Mesenchymal stem cell (in vitro differentiated cells and primary cell): Measurements from ENCODE around the gene ARHGAP31.

Experiments
- DNase-seq: peaks from one replicate; pipeline ENCODE4 v3.0.0-alpha.2; 2013
- H2AFZ ChIP-seq: one replicate; pipeline ENCODE4 v1.6.1; 2013; ENCODE audit warnings: low read depth, mild to moderate bottlenecking, control low read depth, inconsistent platforms, low read length, moderate library complexity
- H2AK5ac ChIP-seq: 2 replicates; pipeline ENCODE4 v1.6.1; 2013; ENCODE audit warnings: low read length, moderate library complexity, mild to moderate bottlenecking, inconsistent platforms; ENCODE audit not compliant: severe bottlenecking
- H2BK120ac ChIP-seq: one replicate; pipeline ENCODE4 v1.6.1; 2013; ENCODE audit warnings: low read depth, mild to moderate bottlenecking, inconsistent platforms, low read length, moderate library complexity
- H2BK12ac ChIP-seq, 2 experiments: one replicate each; pipeline ENCODE4 v1.6.1; 2013; ENCODE audit warnings: inconsistent platforms in 2 of 2, low read length in 2 of 2, mild to moderate bottlenecking in 2 of 2, moderate library complexity in 2 of 2, control low read depth in 1 of 2
- H2BK15ac ChIP-seq: one replicate; pipeline ENCODE4 v1.6.1; 2013; ENCODE audit warnings: mild to moderate bottlenecking, low read depth, inconsistent platforms; ENCODE audit not compliant: poor library complexity, severe bottlenecking
- H2BK5ac ChIP-seq: 2 replicates; pipeline ENCODE4 v1.6.1; 2013; ENCODE audit warnings: low read depth, mild to moderate bottlenecking, low read length, control low read depth, inconsistent platforms; ENCODE audit not compliant: poor library complexity, severe bottlenecking
- H3K14ac ChIP-seq, 2 experiments: one replicate each; pipeline ENCODE4 v1.6.1; 2013; ENCODE audit warnings: inconsistent platforms in 2 of 2, low read length in 2 of 2, control low read depth in 1 of 2, mild to moderate bottlenecking in 1 of 2, moderate library complexity in 1 of 2
- H3K18ac ChIP-seq, 2 experiments: one replicate each; pipeline ENCODE4 v1.6.1; 2013; ENCODE audit warnings: inconsistent platforms in 2 of 2, low read length in 2 of 2, control low read depth in 1 of 2, low read depth in 1 of 2, mild to moderate bottlenecking in 1 of 2
- H3K23ac ChIP-seq, 2 experiments: one replicate each; pipeline ENCODE4 v1.6.1; 2013; ENCODE audit warnings: inconsistent platforms in 2 of 2, low read length in 2 of 2, mild to moderate bottlenecking in 2 of 2, moderate library complexity in 2 of 2, control low read depth in 1 of 2
- H3K27ac ChIP-seq: 2 replicates; pipeline ENCODE4 v1.5.1; 2013; ENCODE audit warnings: mild to moderate bottlenecking, moderate library complexity, low read length, control low read depth, inconsistent platforms; ENCODE audit not compliant: poor library complexity, severe bottlenecking
- H3K27me3 ChIP-seq, 2 experiments: 2 replicates each; pipeline versions ENCODE4 v1.6.1 to v1.7.0; 2013; ENCODE audit warnings: low read length in 2 of 2, mild to moderate bottlenecking in 2 of 2, moderate library complexity in 2 of 2, control low read depth in 1 of 2, inconsistent platforms in 1 of 2; ENCODE audit not compliant: control insufficient read depth in 1 of 2, insufficient read depth in 1 of 2
- H3K36me3 ChIP-seq, 2 experiments: 2 replicates each; pipeline versions ENCODE4 v1.6.1 to v1.7.0; 2013; ENCODE audit warnings: low read length in 2 of 2, control low read depth in 1 of 2, inconsistent platforms in 1 of 2, low read depth in 1 of 2, mild to moderate bottlenecking in 1 of 2; ENCODE audit not compliant: insufficient read depth in 2 of 2, control insufficient read depth in 1 of 2
- H3K4ac ChIP-seq, 2 experiments: one replicate each; pipeline ENCODE4 v1.6.1; 2013; ENCODE audit warnings: inconsistent platforms in 2 of 2, low read length in 2 of 2, mild to moderate bottlenecking in 2 of 2, moderate library complexity in 2 of 2, control low read depth in 1 of 2, low read depth in 1 of 2
- H3K4me1 ChIP-seq: 2 replicates; pipeline ENCODE4 v1.6.1; 2013; ENCODE audit warnings: low read depth, low read length, control low read depth; ENCODE audit not compliant: control insufficient read depth, insufficient read depth
- H3K4me2 ChIP-seq: 2 replicates; pipeline ENCODE4 v1.6.1; 2013; ENCODE audit warnings: low read length, mild to moderate bottlenecking, inconsistent platforms; ENCODE audit not compliant: poor library complexity, severe bottlenecking
- H3K4me3 ChIP-seq, 2 experiments: 2 replicates each; pipeline versions ENCODE4 v1.5.1 to v1.7.0; 2013; ENCODE audit warnings: low read length in 2 of 2, mild to moderate bottlenecking in 2 of 2, control low read depth in 1 of 2, low read depth in 1 of 2; ENCODE audit not compliant: insufficient read depth in 1 of 2
- H3K79me1 ChIP-seq: replicated peaks from 2 replicates; pipeline ENCODE4 v1.6.1; 2013; ENCODE audit warnings: mild to moderate bottlenecking, control low read depth, low read length, inconsistent platforms; ENCODE audit not compliant: poor library complexity, severe bottlenecking
- H3K9ac ChIP-seq: 2 replicates; pipeline ENCODE4 v1.7.0; 2013; ENCODE audit warnings: mild to moderate bottlenecking, low read length, moderate library complexity
- H3K9me3 ChIP-seq: 2 replicates; pipeline ENCODE4 v1.7.0; 2013; ENCODE audit warnings: mild to moderate bottlenecking, low read length; ENCODE audit not compliant: control insufficient read depth
- H4K8ac ChIP-seq: one replicate; pipeline ENCODE4 v1.6.1; 2013; ENCODE audit warnings: inconsistent platforms, mild to moderate bottlenecking, low read length, moderate library complexity
- H4K91ac ChIP-seq: one replicate; pipeline ENCODE4 v1.6.1; 2013; ENCODE audit warnings: mild to moderate bottlenecking, low read length, inconsistent platforms
- WGBS: methylation state at CpG from one replicate; pipeline ENCODE4 v1.1.7; 2013; ENCODE audit warnings: mixed read lengths; 5-methylcytosine and 5-hydroxymethylcytosine counted together

Gene ARHGAP31

GRCh38 chr3:119291062-119291700 lies 3.0 kb upstream of the ARHGAP31 start:
- Histone ChIP-seq H3K79me1 (no peaks in the 10 kb centered on the region), H3K36me3 (no peaks in the 10 kb centered on the region), H2BK5ac (no peak overlapping the region), H3K9me3 (peaks cover 23% of the 10 kb centered on the region), H4K91ac (no peak overlapping the region), H3K4ac (no peak overlapping the region), H3K9ac (no peak overlapping the region), H2AK5ac (no peak overlapping the region), H2BK120ac (no peak overlapping the region), H3K27ac (no peak overlapping the region), H3K4me2 (no peak overlapping the region), H4K8ac (no peak overlapping the region), H3K27me3 (no peaks in the 10 kb centered on the region), H3K4me1 (peaks cover 2% of the 10 kb centered on the region), H3K18ac (no peak overlapping the region), H2BK15ac (no peak overlapping the region), H3K14ac (no peak overlapping the region), H2BK12ac (no peak overlapping the region), H2AFZ (no peak overlapping the region), H3K23ac (no peak overlapping the region), H3K4me3 (no peak overlapping the region)
- DNase-seq, result no peak
- WGBS, result 93% methylated on average over 5 of the region's 7 CpGs

DNA sequence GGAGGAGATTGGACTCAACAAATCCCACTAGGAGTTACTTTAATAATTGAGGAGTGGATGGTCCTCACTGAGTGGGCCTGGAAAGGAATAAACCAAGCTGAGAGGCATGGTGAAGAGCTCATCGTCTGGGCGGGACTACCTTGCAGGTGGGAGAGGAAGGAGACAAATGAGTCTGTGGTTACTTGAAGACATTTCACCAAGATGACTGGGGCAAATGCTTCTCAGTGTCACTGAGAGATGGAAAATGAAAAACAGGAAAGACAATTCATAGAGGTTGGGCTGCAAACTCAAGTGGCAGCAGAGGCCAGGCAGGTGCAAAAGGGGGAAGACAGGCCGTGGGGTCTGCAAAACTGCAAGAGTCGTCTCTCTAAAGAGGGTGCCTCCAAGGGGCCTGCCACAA lies 1.5 kb upstream of the ARHGAP31 start:
- H2BK12ac ChIP-seq, result no peak overlapping the region
- peaks cover 3% of the 10 kb centered on the region for H3K79me1 ChIP-seq
- no peak overlapping the region for H2BK15ac ChIP-seq
- H3K36me3 ChIP-seq, result peaks cover 0 to 3% of the 10 kb centered on the region in 2 experiments
- H3K14ac ChIP-seq, result no peak overlapping the region
- no peak overlapping the region for H2AFZ ChIP-seq
- 79% methylated on average over 4 of the region's 4 CpGs for WGBS
- H3K9me3 ChIP-seq, result peaks cover 9% of the 10 kb centered on the region
- no peak overlapping the region for H3K18ac ChIP-seq
- no peak overlapping the region for H2BK5ac ChIP-seq
- no peak overlapping the region for H3K4ac ChIP-seq
- H3K4me2 ChIP-seq, result no peak overlapping the region
- H3K9ac ChIP-seq, result no peak overlapping the region
- H3K27ac ChIP-seq, result no peak overlapping the region
- H2BK120ac ChIP-seq, result no peak overlapping the region
- DNase-seq, result no peak
- peak overlapping the region; percentile 19 for H2AK5ac ChIP-seq
- no peak overlapping the region for H3K4me3 ChIP-seq
- peaks cover 11% of the 10 kb centered on the region for H3K4me1 ChIP-seq
- H3K23ac ChIP-seq, result no peak overlapping the region
- peak overlapping the region; percentile 24 for H4K8ac ChIP-seq
- no peaks in the 10 kb centered on the region for H3K27me3 ChIP-seq
- peak overlapping the region; percentile 32 for H4K91ac ChIP-seq

DNA sequence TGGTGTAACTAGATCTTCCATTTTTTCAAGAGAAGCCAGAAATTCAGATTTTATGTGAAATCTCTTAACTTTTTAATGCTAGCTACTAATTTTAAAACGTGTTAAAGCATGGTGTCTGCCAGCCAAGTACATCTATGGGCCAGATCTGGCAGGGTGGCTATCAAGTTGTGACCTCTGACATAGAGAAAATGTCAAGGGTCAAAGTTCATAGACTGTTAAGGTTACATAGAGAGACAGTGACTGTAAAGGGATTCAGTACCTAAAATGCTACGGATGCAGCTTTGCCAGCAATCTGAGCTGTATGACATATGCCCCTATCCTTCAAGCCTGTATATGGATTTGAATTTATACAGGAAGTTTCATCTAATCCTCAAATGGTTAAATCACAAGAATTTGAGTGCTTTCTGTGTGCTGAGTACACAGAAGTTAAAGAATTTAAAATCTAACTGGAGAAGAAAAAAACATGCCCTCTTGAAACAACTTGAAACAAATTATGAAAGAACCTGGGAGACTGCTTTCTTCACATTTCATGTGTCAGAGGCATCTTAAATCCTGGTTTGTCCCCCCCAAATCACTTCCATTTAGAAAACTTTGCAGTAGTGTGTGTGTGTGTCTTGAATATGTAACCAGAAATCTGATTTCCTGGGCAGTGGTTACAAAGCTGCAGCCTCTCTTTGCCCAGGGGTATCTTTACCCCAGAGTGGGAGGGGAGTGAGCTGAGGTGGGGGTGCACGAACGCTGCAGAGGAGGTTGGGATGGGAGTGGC lies 895 bp upstream of the ARHGAP31 start:
- H2BK12ac ChIP-seq, result peak overlapping the region; percentile 21 to 32

More for the DNA sequence above, 895 bp upstream of the ARHGAP31 start:
- H3K4me3 ChIP-seq, result peak overlapping the region; percentile 80 to 93
- H3K79me1 ChIP-seq, result peaks cover 9% of the 10 kb centered on the region
- peak overlapping the region; percentile 54 for H4K91ac ChIP-seq
- H2BK5ac ChIP-seq, result peak overlapping the region; percentile 99
- H2AK5ac ChIP-seq, result no peak overlapping the region
- peak overlapping the region; percentile 60 for H2AFZ ChIP-seq
- H3K4ac ChIP-seq, result peak overlapping the region in 1 of 2 experiments; percentile 77
- DNase-seq, result no peak
- H3K9me3 ChIP-seq, result peaks cover 2% of the 10 kb centered on the region
- H3K9ac ChIP-seq, result peak overlapping the region; percentile 88
- H2BK120ac ChIP-seq, result no peak overlapping the region
- H3K4me2 ChIP-seq, result peak overlapping the region; percentile 96
- peaks cover 11% of the 10 kb centered on the region for H3K4me1 ChIP-seq
- no peak overlapping the region for H3K23ac ChIP-seq
- H3K27ac ChIP-seq, result peak overlapping the region; percentile 83
- H3K27me3 ChIP-seq, result no peaks in the 10 kb centered on the region
- 13% methylated on average over 3 of the region's 4 CpGs for WGBS
- peaks cover 0 to 7% of the 10 kb centered on the region in 2 experiments for H3K36me3 ChIP-seq
- H3K14ac ChIP-seq, result no peak overlapping the region
- peak overlapping the region; percentile 71 to 90 for H3K18ac ChIP-seq
- H4K8ac ChIP-seq, result peak overlapping the region; percentile 83
- no peak overlapping the region for H2BK15ac ChIP-seq
